ENCODE measurements around the gene STAT5B. TPM values are rescaled to one million over a fixed set of nuclear protein-coding genes. Genes with fewer than 3 reads are reported as not detected.
"Not testable (repeated sequence)": the region's sequence is repeated elsewhere in the genome, so short reads cannot be mapped to it uniquely, and the experiment has no call there.

STAT5B gene
- total and polyA plus RNA-seq, 2 experiments from 2014 or later = 26.8 to 62.4 TPM

DNA sequence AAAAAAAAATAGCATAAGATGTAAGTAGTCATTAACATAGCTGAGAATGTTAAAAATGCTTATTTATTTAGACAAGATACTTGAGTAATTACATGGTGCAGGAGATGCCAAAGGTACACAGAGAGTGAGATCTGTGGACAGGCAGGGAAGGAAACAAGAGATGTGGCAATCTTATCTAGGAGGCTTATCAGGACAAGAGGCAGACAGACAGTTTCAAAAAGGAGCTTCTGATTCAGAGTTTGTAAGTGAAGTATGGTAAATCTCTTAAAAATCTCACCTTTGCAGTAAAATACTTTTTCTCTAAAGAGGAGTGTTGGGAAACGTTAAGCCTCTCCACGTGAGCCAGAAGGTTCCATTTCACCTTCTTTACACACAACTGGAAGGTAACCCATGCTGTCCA, 62.0 kb downstream of the STAT5B start:
- H3K4me3 ChIP-seq = no peak overlapping the region
- H3K36me3 ChIP-seq = peaks cover 50% of the 10 kb centered on the region
- no peaks in the 10 kb centered on the region for H3K27me3 ChIP-seq
- TF ChIP-seq, protein P1, sequence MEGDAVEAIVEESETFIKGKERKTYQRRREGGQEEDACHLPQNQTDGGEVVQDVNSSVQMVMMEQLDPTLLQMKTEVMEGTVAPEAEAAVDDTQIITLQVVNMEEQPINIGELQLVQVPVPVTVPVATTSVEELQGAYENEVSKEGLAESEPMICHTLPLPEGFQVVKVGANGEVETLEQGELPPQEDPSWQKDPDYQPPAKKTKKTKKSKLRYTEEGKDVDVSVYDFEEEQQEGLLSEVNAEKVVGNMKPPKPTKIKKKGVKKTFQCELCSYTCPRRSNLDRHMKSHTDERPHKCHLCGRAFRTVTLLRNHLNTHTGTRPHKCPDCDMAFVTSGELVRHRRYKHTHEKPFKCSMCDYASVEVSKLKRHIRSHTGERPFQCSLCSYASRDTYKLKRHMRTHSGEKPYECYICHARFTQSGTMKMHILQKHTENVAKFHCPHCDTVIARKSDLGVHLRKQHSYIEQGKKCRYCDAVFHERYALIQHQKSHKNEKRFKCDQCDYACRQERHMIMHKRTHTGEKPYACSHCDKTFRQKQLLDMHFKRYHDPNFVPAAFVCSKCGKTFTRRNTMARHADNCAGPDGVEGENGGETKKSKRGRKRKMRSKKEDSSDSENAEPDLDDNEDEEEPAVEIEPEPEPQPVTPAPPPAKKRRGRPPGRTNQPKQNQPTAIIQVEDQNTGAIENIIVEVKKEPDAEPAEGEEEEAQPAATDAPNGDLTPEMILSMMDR (IDR thresholded peaks at IDR 0.05; ENCODE audit: low read depth, low read length) = no peak
- H3K4me1 ChIP-seq (ENCODE audit: low read depth) = no peaks in the 10 kb centered on the region
- H3K9me3 ChIP-seq (ENCODE audit: low read depth) = no peaks in the 10 kb centered on the region
- no peak for DNase-seq (ENCODE audit: low read depth in 1 of 2, low spot score in 1 of 2)
- H3K27ac ChIP-seq = peak overlapping the region; percentile 35

DNA sequence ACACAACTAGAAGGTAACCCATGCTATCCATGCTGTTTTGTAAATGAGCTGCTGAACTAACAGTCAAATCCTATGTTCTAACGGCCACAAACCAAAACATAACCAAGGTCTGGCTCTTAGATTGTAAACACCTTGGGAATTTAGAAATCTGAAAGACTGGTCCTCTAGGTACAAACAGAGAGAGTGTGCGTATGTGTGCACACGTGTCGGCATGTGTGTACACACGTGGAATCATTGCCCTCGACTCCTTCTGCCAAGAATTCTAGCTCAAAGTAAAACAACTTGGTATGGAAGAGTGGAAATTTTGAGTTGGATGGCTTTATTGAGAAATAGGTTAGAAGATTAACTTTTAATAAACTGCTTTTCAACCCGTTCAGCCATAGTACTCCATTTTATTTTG, 63.8 kb downstream of the STAT5B start:
- no peaks in the 10 kb centered on the region for H3K4me1 ChIP-seq (ENCODE audit: low read depth)
- H3K27me3 ChIP-seq = no peaks in the 10 kb centered on the region
- no peaks in the 10 kb centered on the region for H3K9me3 ChIP-seq (ENCODE audit: low read depth)
- TF ChIP-seq, protein P1 (IDR thresholded peaks at IDR 0.05; ENCODE audit: low read depth, low read length) = no peak
- no peak overlapping the region for H3K4me3 ChIP-seq
- no peak for DNase-seq (ENCODE audit: low read depth in 1 of 2, low spot score in 1 of 2)
- H3K36me3 ChIP-seq = peaks cover 58% of the 10 kb centered on the region
- H3K27ac ChIP-seq = no peak overlapping the region

DNA sequence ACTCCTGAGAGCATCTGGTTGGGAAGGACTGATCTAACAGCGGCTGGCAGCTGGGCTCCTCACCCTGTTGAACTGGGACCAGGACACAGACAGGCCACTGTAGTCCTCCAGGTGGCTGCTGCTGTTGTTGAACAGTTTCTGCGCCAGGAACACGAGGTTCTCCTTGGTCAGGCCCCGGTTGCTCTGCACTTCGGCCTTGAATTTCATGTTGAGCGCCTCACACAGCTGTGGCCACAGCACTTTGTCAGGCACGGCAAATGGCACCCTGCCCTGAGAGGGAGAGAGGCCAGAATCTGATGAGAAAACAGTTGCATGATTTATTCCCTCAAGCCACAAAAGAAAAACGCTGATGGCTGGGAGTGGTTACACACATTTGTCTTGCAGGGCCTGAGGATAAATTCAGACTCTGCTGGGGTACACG, 64.3 kb downstream of the STAT5B start:
- not testable (repeated sequence) for H3K9me3 ChIP-seq (ENCODE audit: low read depth); H3K27me3 ChIP-seq; H3K4me1 ChIP-seq (ENCODE audit: low read depth); H3K4me3 ChIP-seq; H3K27ac ChIP-seq
- DNase-seq (ENCODE audit: low read depth in 1 of 2, low spot score in 1 of 2) = peak in 1 of 2 donors; percentile 34
- H3K36me3 ChIP-seq = peaks cover 58% of the 10 kb centered on the region

DNA sequence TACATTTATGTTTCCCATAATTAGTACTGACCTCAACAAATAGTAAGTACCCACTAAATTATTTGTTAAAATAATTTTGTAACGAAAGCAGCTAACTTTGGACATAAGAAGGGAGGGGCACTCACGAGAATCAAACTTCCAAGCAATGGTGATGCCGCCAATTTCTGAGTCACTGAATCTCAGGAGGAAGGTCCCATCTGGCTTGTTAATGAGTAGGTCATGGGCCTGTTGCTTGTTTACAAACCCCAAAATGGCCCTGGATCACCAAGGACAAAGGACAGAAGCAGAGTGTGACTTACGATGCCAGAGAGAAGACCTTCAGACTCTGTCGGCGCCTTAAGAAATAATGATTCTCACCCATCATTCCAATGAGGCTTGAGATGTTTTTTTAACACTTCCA, 66.1 kb downstream of the STAT5B start:
- TF ChIP-seq, protein P1 (IDR thresholded peaks at IDR 0.05; ENCODE audit: low read depth, low read length) = no peak
- Histone ChIP-seq H3K36me3 (peaks cover 53% of the 10 kb centered on the region), H3K9me3 (ENCODE audit: low read depth) (no peaks in the 10 kb centered on the region), H3K27ac (no peak overlapping the region), H3K27me3 (no peaks in the 10 kb centered on the region), H3K4me3 (no peak overlapping the region), H3K4me1 (ENCODE audit: low read depth) (no peaks in the 10 kb centered on the region)
- DNase-seq (ENCODE audit: low read depth in 1 of 2, low spot score in 1 of 2) = no peak

DNA sequence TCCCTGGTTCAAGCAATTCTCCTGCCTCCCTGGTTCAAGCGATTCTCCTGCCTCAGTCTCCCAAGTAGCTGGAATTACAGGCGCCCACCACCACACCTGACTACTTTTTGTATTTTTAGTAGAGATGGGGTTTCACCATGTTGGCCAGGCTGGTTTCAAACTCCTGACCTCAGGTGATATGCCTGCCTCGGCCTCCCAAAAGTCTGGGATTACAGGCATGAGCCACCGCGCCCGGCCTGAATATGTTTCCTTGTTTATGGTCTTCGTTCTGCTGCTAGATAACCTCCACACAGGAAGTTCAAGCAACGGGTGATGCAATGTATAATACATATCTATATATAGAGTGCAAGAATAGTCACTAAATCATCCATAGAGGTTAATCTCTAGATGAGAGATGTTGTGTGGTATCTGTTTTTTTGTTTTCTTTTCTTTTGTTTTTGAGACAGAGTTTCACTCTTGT, 70.0 kb downstream of the STAT5B start:
- H3K9me3 ChIP-seq (ENCODE audit: low read depth); DNase-seq (ENCODE audit: low read depth in 1 of 2, low spot score in 1 of 2); H3K27me3 ChIP-seq; H3K4me3 ChIP-seq; H3K27ac ChIP-seq; H3K4me1 ChIP-seq (ENCODE audit: low read depth): not testable (repeated sequence)
- peaks cover 43% of the 10 kb centered on the region for H3K36me3 ChIP-seq

DNA sequence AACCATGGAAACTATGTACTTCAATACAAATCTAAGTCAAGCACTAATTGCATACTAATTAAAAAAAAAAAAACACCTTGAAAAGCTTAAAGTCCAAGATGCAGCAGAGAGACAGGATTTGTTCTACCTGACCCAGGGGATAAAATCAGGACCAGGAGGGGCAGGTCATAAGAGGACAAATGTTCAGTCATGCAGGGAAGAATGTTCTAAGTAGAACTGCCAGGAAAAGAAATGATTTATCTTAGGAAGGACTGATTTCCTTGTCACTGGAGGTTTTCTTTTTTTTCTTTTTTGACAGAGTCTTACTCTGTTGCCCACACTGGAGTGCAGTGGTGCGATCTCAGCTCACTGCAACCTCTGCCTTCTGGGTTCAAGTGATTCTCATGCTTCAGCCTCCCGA, 72.8 kb downstream of the STAT5B start:
- Histone ChIP-seq H3K4me1 (ENCODE audit: low read depth) (no peaks in the 10 kb centered on the region), H3K27me3 (no peaks in the 10 kb centered on the region), H3K9me3 (ENCODE audit: low read depth) (no peaks in the 10 kb centered on the region), H3K27ac (no peak overlapping the region), H3K36me3 (peaks cover 23% of the 10 kb centered on the region), H3K4me3 (no peak overlapping the region)
- no peak for DNase-seq (ENCODE audit: low read depth in 1 of 2, low spot score in 1 of 2)
- TF ChIP-seq, protein P1 (IDR thresholded peaks at IDR 0.05; ENCODE audit: low read depth, low read length) = no peak

DNA sequence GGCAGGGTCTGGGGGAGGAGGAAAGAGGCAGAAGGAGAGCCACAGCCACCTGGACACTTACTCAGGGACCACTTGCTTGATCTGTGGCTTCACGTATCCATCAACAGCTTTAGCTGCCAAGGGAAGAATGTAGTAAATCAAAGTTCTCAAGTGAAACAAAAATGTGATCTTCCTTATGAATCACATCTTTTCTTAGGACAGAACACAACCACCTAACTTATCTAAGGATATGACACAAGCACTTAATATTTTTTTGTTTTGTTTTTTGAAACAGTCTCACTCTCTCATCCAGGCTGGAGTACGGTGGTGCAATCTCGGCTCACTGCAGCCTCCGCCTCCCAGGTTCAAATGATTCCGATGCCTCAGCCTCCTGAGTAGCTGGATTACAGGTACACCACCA, 73.5 kb downstream of the STAT5B start:
- H3K36me3 ChIP-seq = peaks cover 22% of the 10 kb centered on the region
- no peak overlapping the region for H3K27ac ChIP-seq
- no peaks in the 10 kb centered on the region for H3K27me3 ChIP-seq
- DNase-seq (ENCODE audit: low read depth in 1 of 2, low spot score in 1 of 2) = no peak
- no peak overlapping the region for H3K4me3 ChIP-seq
- no peaks in the 10 kb centered on the region for H3K4me1 ChIP-seq (ENCODE audit: low read depth)
- H3K9me3 ChIP-seq (ENCODE audit: low read depth) = no peaks in the 10 kb centered on the region
- TF ChIP-seq, protein P1 (IDR thresholded peaks at IDR 0.05; ENCODE audit: low read depth, low read length) = no peak

Data from cardiac muscle cell (in vitro differentiated cells and primary cell).